GM19463 (cell line): ENCODE measurements around the gene SEMA3D.
"Not testable (repeated sequence)": the region's sequence is repeated elsewhere in the genome, so short reads cannot be mapped to it uniquely, and the experiment has no call there.

Source experiments
- ATAC-seq: cut with Tn5 transposase; IDR thresholded peaks from one replicate; pipeline ENCODE4 v1.9.1; 2021; ENCODE audit warnings: mild to moderate bottlenecking, moderate library complexity; ENCODE audit not compliant: unreplicated experiment

The SEMA3D gene

GRCh38 chr7:85000735-85001350 is 186.0 kb downstream of the SEMA3D start:
- no peak for ATAC-seq

- ATAC-seq: no peak
Measured at GRCh38 chr7:84999450-84999849, 187.4 kb downstream of the SEMA3D start.

DNA sequence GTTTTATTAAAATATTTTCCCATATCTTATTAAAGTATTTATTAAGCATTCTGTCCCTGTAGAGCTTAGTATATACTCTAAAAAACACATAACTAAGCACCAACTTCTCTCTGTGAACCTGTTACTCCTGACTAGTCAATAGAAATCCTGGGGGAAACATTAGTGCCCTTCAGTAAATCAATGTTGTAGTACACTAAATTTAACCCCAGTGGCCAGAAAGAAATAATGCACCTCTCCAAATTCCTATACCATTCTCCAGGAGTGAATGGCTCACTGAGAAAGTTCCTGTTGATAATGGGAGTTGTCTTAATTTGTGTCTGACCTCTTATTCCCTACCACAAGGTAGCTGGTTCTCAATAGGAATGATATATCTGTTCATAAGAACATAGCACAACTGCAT is 188.2 kb downstream of the SEMA3D start:
- no peak for ATAC-seq

DNA sequence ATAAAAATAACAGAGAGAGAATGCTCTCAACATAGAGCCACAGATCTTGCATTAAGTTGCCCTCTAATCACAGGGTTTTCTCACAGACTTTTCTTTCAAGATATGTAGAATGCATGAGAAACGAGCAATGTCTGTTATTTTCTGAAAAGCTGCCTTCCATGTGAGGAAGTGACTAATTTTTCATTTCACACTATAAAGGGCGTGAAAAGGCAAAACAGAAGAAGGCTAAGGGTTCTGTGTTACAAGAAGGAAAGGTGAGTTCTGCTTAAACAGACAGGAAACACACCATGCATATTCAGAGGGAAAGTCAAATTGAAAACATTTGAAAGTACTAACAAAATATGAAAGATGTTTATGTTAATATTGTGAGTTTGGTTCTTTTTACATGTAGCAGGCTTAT is 189.2 kb downstream of the SEMA3D start:
- ATAC-seq: no peak

DNA sequence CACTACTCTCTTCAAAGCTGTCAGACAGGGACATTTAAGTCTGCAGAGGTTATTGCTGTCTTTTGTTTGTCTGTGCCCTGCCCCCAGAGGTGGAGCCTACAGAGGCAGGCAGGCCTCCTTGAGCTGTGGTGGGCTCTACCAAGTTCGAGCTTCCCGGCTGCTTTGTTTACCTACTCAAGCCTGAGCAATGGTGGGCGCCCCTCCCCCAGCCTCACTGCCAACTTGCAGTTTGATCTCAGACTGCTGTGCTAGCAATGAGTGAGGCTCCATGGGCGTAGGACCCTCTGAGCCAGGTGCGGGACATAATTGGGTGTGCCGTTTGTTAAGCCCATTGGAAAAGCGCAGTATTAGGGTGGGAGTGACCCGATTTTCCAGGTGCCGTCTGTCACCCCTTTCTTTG is 193.9 kb downstream of the SEMA3D start:
- ATAC-seq: not testable (repeated sequence)

DNA sequence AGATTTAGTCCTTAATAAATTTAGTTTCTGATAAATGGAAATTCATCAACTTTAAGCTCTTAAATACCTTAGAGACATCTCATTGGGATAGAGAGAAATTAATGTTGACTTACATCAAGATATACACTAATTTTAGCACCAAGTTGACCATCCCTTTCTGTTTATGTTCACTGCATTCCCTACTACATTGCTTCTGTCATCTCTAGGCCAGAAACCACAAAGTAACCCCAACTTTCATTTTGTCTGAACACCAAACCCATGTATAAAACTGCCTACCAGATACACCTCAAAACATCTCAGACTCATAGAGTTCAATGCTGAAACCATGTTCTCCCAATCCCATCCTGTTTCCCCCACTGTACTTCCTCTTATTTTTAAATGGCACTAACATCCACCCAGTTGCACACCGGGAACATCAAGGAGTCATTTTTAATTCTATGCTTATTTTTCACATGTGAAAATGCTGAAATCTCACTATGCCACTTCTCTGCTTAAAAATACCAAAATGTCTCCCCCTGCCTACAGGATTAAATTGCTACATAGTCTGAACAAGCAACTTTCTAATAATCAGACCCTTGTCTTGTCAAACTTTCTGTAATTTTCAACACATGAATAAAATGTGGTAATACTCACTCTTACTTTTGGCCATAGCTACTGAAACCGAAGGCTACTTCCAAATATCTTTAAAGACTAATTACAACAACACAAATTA is 201.6 kb downstream of the SEMA3D start:
- no peak for ATAC-seq

GRCh38 chr7:84982199-84982598 is 204.7 kb downstream of the SEMA3D start:
- ATAC-seq: no peak

- no peak for ATAC-seq
Measured at GRCh38 chr7:84981055-84981976, 205.5 kb downstream of the SEMA3D start.

GRCh38 chr7:84975586-84976185 is 211.2 kb downstream of the SEMA3D start:
- no peak for ATAC-seq

DNA sequence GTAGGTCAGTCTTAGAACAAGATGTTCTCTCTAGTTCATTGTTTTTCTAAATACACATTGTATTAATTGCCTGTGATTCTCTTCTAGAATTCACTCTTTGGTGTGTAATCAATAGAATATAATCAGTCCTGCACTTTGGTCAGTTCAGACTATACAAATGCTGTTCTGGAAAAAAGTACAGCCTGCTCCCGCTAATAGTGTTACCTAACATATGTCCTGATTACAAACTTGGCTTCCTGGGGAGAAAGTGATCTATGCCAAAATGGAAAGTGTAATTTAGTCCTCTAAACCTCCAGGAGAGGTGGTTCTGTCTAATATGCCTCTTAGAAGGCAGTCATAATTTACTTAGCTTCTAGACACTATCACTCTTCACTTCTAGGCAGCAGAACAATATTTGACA is 215.5 kb downstream of the SEMA3D start:
- ATAC-seq: no peak

- no peak for ATAC-seq
Measured at GRCh38 chr7:84970670-84971069, 216.2 kb downstream of the SEMA3D start.

- no peak for ATAC-seq
Measured at GRCh38 chr7:84953234-84953633, 233.6 kb downstream of the SEMA3D start.

- ATAC-seq: no peak
Measured at GRCh38 chr7:84950836-84951235, 236.0 kb downstream of the SEMA3D start.

DNA sequence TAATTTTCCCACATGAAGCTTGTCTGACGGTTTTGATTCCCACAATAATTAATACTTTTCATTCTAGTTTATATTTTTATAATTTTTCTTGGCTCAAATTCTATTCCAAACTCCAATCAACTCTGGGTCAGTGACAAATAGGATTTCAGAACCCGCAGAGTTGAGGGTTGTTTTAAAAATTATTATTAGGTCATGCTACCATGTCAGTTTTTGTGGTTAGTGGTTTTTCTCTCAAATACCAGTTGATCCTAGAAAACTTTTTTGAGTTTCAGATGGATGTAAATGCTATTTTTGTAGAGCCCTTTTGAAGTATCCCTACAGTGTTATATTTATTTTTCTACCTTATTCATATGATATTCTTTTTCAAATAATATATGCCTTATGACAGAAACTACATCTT is 237.4 kb downstream of the SEMA3D start:
- no peak for ATAC-seq

- no peak for ATAC-seq
Measured at GRCh38 chr7:84949067-84949466, 237.8 kb downstream of the SEMA3D start.

DNA sequence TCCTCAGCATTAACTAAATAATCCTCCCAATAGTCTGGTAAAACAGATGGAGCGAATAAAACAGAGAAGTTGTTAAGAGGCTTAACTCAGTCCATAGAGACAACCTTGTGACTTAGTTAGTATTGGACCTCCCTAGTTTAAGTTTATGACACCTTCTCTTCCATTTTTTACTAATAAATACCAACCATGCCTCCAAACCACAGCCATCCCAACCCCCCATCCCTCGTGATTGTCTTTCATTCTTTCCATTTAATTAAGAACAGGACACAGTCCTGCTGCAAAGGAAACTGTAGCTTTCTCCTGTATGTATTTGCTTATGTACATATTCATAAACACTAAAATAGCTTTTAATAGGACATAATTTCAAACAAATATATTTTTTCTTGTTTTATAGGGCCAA is 238.2 kb downstream of the SEMA3D start:
- ATAC-seq: no peak

- no peak for ATAC-seq
Measured at GRCh38 chr7:84946549-84946948, 240.3 kb downstream of the SEMA3D start.
